Common myeloid progenitor, CD34-positive (primary cell): ENCODE measurements around the gene ANXA6.

ENCODE experiments used
- CTCF ChIA-PET: fragments of 350-600 bp; sonication (Branson Sonifier 250); formaldehyde crosslinking; loops from one replicate; lab custom pipeline; 2021; ENCODE audit warnings: antibody characterized with exemption; lab: Charles Lee
- POLR2A ChIA-PET: fragments of 350-600 bp; sonication (Branson Sonifier 250); formaldehyde crosslinking; loops from one replicate; lab custom pipeline; 2021; ENCODE audit warnings: antibody characterized with exemption; lab: Charles Lee
- DNase-seq, 3 donors: peaks; one replicate each; pipeline versions ENCODE4 v3.0.0 to v3.0.0-alpha.2; 2013
- H3K27ac ChIP-seq, 2 experiments: 1 replicate in 1 of 2; 2 replicates in 1 of 2; pipeline ENCODE4 v1.7.0; 2013; ENCODE audit warnings: inconsistent platforms in 2 of 2, low read length in 2 of 2, mild to moderate bottlenecking in 2 of 2, low read depth in 1 of 2, moderate library complexity in 1 of 2; ENCODE audit not compliant: severe bottlenecking in 2 of 2, insufficient read depth in 1 of 2, poor library complexity in 1 of 2
- H3K27me3 ChIP-seq, 5 experiments: replicated peaks in 2 of 5; 1 replicate in 3 of 5; 2 replicates in 2 of 5; pipeline versions ENCODE4 v1.6.1 to v1.7.0; 2013; ENCODE audit warnings: low read length in 4 of 5, mild to moderate bottlenecking in 2 of 5, moderate library complexity in 2 of 5, inconsistent platforms in 1 of 5; ENCODE audit not compliant: insufficient read depth in 5 of 5, control insufficient read depth in 4 of 5
- H3K36me3 ChIP-seq, 4 experiments: 1 replicate in 2 of 4; 2 replicates in 2 of 4; pipeline versions ENCODE4 v1.6.1 to v1.7.0; 2013; ENCODE audit warnings: low read length in 3 of 4, control low read depth in 1 of 4, mild to moderate bottlenecking in 1 of 4; ENCODE audit not compliant: control insufficient read depth in 4 of 4, insufficient read depth in 4 of 4
- H3K4me1 ChIP-seq, 4 experiments: 1 replicate in 3 of 4; 2 replicates in 1 of 4; pipeline versions ENCODE4 v1.6.1 to v1.7.1; 2013; ENCODE audit warnings: low read length in 3 of 4, mild to moderate bottlenecking in 3 of 4, control low read depth in 1 of 4, inconsistent platforms in 1 of 4, moderate library complexity in 1 of 4; ENCODE audit not compliant: control insufficient read depth in 4 of 4, insufficient read depth in 4 of 4; ENCODE audit errors: control extremely low read depth in 1 of 4
- H3K4me3 ChIP-seq, 7 experiments: 1 replicate in 4 of 7; 2 replicates in 3 of 7; pipeline versions ENCODE4 v1.5.1 to v1.7.0; 2013; ENCODE audit warnings: mild to moderate bottlenecking in 7 of 7, low read length in 6 of 7, moderate library complexity in 6 of 7, inconsistent platforms in 2 of 7, low read depth in 2 of 7, control low read depth in 1 of 7; ENCODE audit not compliant: insufficient read depth in 4 of 7, control insufficient read depth in 1 of 7; ENCODE audit errors: extremely low read depth in 1 of 7
- H3K9me3 ChIP-seq, 5 experiments: 1 replicate in 4 of 5; 2 replicates in 1 of 5; pipeline versions ENCODE4 v1.6.1 to v1.7.1; 2013; ENCODE audit warnings: low read length in 4 of 5, mild to moderate bottlenecking in 2 of 5, inconsistent platforms in 1 of 5, low read depth in 1 of 5, moderate library complexity in 1 of 5; ENCODE audit not compliant: control insufficient read depth in 4 of 5, insufficient read depth in 2 of 5; ENCODE audit errors: control extremely low read depth in 1 of 5
- WGBS: methylation state at CpG from one replicate; pipeline ENCODE4 v1.1.5; 2013; ENCODE audit not compliant: insufficient coverage; 5-methylcytosine and 5-hydroxymethylcytosine counted together

ANXA6 gene

GRCh38 chr5:151107738-151108520, 49.6 kb downstream of the ANXA6 start:
- 98% methylated on average over 9 of the region's 11 CpGs for WGBS
- no peaks in the 10 kb centered on the region for H3K27me3 ChIP-seq
- H3K4me3 ChIP-seq, result no peak overlapping the region
- H3K9me3 ChIP-seq, result no peaks in the 10 kb centered on the region
- no peak for DNase-seq
- H3K27ac ChIP-seq, result no peak overlapping the region
- POLR2A ChIA-PET, result no interaction called here
- H3K4me1 ChIP-seq, result no peaks in the 10 kb centered on the region
- CTCF ChIA-PET, result interaction anchor here (1.3 to 49.9 kb wide), 4 partner anchors 8 to 57 kb away, joined by 3 to 1757 read pairs (median 20); partner anchors contain the start of gene TNIP1
- H3K36me3 ChIP-seq, result peaks cover 20 to 88% (median 52%) of the 10 kb centered on the region in 4 experiments

GRCh38 chr5:151107084-151107483, 50.5 kb downstream of the ANXA6 start:
- Histone ChIP-seq H3K27ac (no peak overlapping the region), H3K27me3 (no peaks in the 10 kb centered on the region), H3K4me3 (no peak overlapping the region), H3K4me1 (no peaks in the 10 kb centered on the region), H3K9me3 (no peaks in the 10 kb centered on the region), H3K36me3 (peaks cover 21 to 85% (median 50%) of the 10 kb centered on the region in 4 experiments)
- WGBS, result 86% methylated on average over 4 of the region's 7 CpGs
- POLR2A ChIA-PET, result no interaction called here
- no peak for DNase-seq
- CTCF ChIA-PET, result interaction anchor here (4.6 to 49.9 kb wide), 2 partner anchors 9 to 38 kb away, joined by 35 to 1757 read pairs; partner anchors contain the start of gene TNIP1

DNA sequence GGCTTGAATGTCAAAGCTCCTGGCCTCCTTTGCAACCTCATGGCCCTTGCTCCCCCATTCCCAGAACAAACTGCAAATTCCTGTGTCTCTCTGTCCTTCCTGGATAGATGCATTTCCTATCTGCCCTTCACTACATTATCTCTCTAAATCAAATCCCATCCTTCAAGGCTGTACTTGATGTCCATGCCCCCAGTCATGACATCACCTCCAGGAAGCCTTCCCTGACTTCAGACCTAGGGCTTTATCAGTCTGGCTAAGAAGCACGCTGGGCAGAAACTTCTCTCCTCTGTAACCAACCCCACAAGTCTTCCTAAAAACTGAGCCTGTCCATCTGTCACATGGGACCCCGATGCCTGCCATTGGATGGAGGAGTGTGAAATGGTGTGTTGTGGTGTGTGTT, 51.1 kb downstream of the ANXA6 start:
- ChIA-PET POLR2A (interaction anchor here (0.8 kb wide), 1 partner anchor 44 kb away, joined by 3 read pairs; no protein-coding TSS in a partner anchor), CTCF (interaction anchor here (1.6 to 49.9 kb wide), 3 partner anchors 9 to 38 kb away, joined by 4 to 1757 read pairs (median 35); partner anchors contain the start of gene TNIP1)
- no peaks in the 10 kb centered on the region for H3K27me3 ChIP-seq
- no CpG with 5 or more reads among the region's 2 CpGs for WGBS
- H3K4me1 ChIP-seq, result peaks cover 0 to 3% (median 0%) of the 10 kb centered on the region in 4 experiments
- no peak overlapping the region for H3K27ac ChIP-seq
- H3K4me3 ChIP-seq, result no peak overlapping the region
- DNase-seq, result no peak
- H3K9me3 ChIP-seq, result no peaks in the 10 kb centered on the region
- peaks cover 25 to 88% (median 53%) of the 10 kb centered on the region in 4 experiments for H3K36me3 ChIP-seq

GRCh38 chr5:151106043-151106442, 51.5 kb downstream of the ANXA6 start:
- no peaks in the 10 kb centered on the region for H3K27me3 ChIP-seq
- peaks cover 22 to 90% (median 54%) of the 10 kb centered on the region in 4 experiments for H3K36me3 ChIP-seq
- POLR2A ChIA-PET, result interaction anchor here (0.8 kb wide), 1 partner anchor 45 kb away, joined by 3 read pairs; no protein-coding TSS in a partner anchor
- no peaks in the 10 kb centered on the region for H3K9me3 ChIP-seq
- 100% methylated on average over 3 of the region's 5 CpGs for WGBS
- H3K4me1 ChIP-seq, result peaks cover 0 to 7% (median under 1%) of the 10 kb centered on the region in 4 experiments
- no peak overlapping the region for H3K4me3 ChIP-seq
- no peak for DNase-seq
- no peak overlapping the region for H3K27ac ChIP-seq
- CTCF ChIA-PET, result interaction anchor here (1.6 to 49.9 kb wide), 3 partner anchors 10 to 37 kb away, joined by 4 to 1757 read pairs (median 35); partner anchors contain the start of gene TNIP1

DNA sequence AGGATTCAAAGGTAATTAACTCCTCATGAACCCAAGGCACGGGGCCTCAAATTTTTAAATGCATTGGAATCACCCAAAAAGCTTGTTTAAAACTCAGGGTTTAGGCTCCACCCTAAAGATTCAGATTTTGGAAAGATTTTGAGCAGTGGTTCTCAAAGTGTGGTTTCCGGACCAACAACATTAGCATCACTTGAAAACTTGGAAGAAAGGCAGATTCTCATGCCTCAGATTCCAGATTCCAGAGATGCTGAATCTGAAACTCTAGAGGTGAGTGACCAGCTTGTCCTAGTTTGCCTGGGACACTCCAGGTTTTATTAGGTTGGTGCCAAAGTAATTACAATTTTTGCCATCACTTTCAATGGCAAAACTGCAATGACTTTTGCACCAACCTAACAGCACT, 52.0 kb downstream of the ANXA6 start:
- CTCF ChIA-PET, result interaction anchor here (1.6 to 49.9 kb wide), 3 partner anchors 10 to 37 kb away, joined by 4 to 1757 read pairs (median 35); partner anchors contain the start of gene TNIP1
- H3K4me1 ChIP-seq, result peaks cover 0 to 12% (median 4%) of the 10 kb centered on the region in 4 experiments
- POLR2A ChIA-PET, result interaction anchor here (0.8 kb wide), 1 partner anchor 45 kb away, joined by 3 read pairs; no protein-coding TSS in a partner anchor
- DNase-seq, result no peak
- WGBS, result 100% methylated on average over 2 of the region's 2 CpGs
- H3K27me3 ChIP-seq, result no peaks in the 10 kb centered on the region
- H3K9me3 ChIP-seq, result peaks cover 0 to 3% (median 0%) of the 10 kb centered on the region in 5 experiments
- H3K27ac ChIP-seq, result no peak overlapping the region
- no peak overlapping the region for H3K4me3 ChIP-seq
- H3K36me3 ChIP-seq, result peaks cover 23 to 90% (median 54%) of the 10 kb centered on the region in 4 experiments

DNA sequence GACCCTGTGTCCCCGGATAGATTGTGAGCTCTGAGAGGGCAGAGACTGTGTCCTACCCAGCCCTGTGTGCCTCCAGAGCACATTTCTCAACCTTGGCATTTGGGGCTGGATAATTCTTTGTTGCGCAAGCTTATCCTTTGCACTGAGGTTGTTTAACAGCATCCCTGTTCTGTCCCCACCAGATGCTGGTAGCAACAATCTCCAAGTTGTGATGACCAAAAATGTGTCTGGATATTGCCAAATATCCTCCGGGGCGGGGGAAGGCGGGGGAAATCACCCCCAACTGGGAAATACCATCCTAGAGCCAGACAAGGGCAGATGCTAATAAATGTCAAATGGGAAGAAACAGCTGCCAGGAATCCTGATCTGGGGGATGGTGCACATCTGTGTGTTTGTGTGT, 52.8 kb downstream of the ANXA6 start:
- no peak for DNase-seq
- Histone ChIP-seq H3K27ac (no peak overlapping the region), H3K36me3 (peaks cover 20 to 87% (median 52%) of the 10 kb centered on the region in 4 experiments), H3K4me3 (no peak overlapping the region), H3K4me1 (peaks cover 0 to 19% (median 9%) of the 10 kb centered on the region in 4 experiments), H3K27me3 (no peaks in the 10 kb centered on the region), H3K9me3 (peaks cover 0 to 8% (median 0%) of the 10 kb centered on the region in 5 experiments)
- POLR2A ChIA-PET, result no interaction called here
- 100% methylated on average over 5 of the region's 5 CpGs for WGBS
- CTCF ChIA-PET, result interaction anchor here (4.6 to 49.9 kb wide), 2 partner anchors 11 to 36 kb away, joined by 35 to 1757 read pairs; partner anchors contain the start of gene TNIP1
